WTC11 (cell line): ENCODE data around the gene C17orf67.

ENCODE experiments used
- SMAD4 ChIP-seq: sonication (generic); formaldehyde crosslinking; IDR thresholded peaks from 2 replicates; pipeline ENCODE4 v1.8.0; 2022; ENCODE audit warnings: mild to moderate bottlenecking, missing genetic modification reagents
- SP1 ChIP-seq: sonication (generic); formaldehyde crosslinking; conservative IDR thresholded peaks from 2 replicates; pipeline ENCODE4 v1.8.1; 2022; ENCODE audit warnings: missing genetic modification reagents
- TEAD4 ChIP-seq: sonication (generic); formaldehyde crosslinking; IDR thresholded peaks from 2 replicates; pipeline ENCODE4 v1.8.0; 2022; ENCODE audit warnings: mild to moderate bottlenecking, missing genetic modification reagents
- TF ChIP-seq, protein P1 (sequence below): fragments of 200-600 bp; IDR thresholded peaks from 2 replicates; pipeline ENCODE4 v1.8.0; 2022; ENCODE audit warnings: antibody characterized with exemption
- TF ChIP-seq, protein P2 (sequence below): sonication (generic); formaldehyde crosslinking; IDR thresholded peaks from 2 replicates; pipeline ENCODE4 v1.8.1; 2023; ENCODE audit warnings: mild to moderate bottlenecking, missing genetic modification reagents, moderate library complexity
- TF ChIP-seq, protein P3 (sequence below): sonication (generic); formaldehyde crosslinking; IDR thresholded peaks from 2 replicates; pipeline ENCODE4 v1.8.1; 2022; ENCODE audit warnings: missing genetic modification reagents, borderline replicate concordance

DNA sequence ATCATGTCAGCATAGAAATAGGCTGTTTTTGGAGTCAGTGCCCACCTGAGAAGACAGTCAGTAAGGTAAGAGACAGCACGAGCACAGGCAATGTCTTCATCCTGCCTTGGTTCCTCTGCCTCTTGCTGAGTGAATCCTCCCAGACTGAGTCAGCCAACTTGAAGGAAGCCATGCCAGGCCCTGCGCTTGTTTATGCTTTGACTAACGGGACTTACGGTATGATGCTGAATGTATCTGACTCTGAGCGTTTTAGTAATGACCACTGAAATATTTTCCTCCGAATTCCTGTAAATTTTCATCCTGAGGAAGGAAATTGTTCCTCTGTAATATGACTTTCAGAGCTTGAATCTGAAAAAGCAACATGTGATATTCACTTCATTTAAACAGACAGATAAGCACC, 18.0 kb downstream of the C17orf67 start:
- TF ChIP-seq SP1 (CRISPR knock-in tag), result no peak
- TF ChIP-seq, protein P1, sequence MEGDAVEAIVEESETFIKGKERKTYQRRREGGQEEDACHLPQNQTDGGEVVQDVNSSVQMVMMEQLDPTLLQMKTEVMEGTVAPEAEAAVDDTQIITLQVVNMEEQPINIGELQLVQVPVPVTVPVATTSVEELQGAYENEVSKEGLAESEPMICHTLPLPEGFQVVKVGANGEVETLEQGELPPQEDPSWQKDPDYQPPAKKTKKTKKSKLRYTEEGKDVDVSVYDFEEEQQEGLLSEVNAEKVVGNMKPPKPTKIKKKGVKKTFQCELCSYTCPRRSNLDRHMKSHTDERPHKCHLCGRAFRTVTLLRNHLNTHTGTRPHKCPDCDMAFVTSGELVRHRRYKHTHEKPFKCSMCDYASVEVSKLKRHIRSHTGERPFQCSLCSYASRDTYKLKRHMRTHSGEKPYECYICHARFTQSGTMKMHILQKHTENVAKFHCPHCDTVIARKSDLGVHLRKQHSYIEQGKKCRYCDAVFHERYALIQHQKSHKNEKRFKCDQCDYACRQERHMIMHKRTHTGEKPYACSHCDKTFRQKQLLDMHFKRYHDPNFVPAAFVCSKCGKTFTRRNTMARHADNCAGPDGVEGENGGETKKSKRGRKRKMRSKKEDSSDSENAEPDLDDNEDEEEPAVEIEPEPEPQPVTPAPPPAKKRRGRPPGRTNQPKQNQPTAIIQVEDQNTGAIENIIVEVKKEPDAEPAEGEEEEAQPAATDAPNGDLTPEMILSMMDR, result no peak
- TF ChIP-seq, protein P2, sequence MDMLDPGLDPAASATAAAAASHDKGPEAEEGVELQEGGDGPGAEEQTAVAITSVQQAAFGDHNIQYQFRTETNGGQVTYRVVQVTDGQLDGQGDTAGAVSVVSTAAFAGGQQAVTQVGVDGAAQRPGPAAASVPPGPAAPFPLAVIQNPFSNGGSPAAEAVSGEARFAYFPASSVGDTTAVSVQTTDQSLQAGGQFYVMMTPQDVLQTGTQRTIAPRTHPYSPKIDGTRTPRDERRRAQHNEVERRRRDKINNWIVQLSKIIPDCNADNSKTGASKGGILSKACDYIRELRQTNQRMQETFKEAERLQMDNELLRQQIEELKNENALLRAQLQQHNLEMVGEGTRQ (CRISPR knock-in tag), result no peak
- TF ChIP-seq TEAD4 (CRISPR knock-in tag), result no peak
- no peak for TF ChIP-seq SMAD4 (CRISPR knock-in tag)
- TF ChIP-seq, protein P3, sequence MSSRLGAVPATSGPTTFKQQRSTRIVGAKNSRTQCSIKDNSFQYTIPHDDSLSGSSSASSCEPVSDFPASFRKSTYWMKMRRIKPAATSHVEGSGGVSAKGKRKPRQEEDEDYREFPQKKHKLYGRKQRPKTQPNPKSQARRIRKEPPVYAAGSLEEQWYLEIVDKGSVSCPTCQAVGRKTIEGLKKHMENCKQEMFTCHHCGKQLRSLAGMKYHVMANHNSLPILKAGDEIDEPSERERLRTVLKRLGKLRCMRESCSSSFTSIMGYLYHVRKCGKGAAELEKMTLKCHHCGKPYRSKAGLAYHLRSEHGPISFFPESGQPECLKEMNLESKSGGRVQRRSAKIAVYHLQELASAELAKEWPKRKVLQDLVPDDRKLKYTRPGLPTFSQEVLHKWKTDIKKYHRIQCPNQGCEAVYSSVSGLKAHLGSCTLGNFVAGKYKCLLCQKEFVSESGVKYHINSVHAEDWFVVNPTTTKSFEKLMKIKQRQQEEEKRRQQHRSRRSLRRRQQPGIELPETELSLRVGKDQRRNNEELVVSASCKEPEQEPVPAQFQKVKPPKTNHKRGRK, result no peak
